CD4-positive, alpha-beta T cell (primary cell): Measurements from ENCODE around the gene NEURL3. TPM values are rescaled to one million over a fixed set of nuclear protein-coding genes. Genes with fewer than 3 reads are reported as not detected.

ENCODE experiments used
- ATAC-seq: fragments of 200-7000 bp; cut with Tn5 transposase; one replicate; pipeline ENCODE4 v1.10.0; 2022; ENCODE audit warnings: mild to moderate bottlenecking; ENCODE audit not compliant: poor library complexity
- CTCF ChIA-PET: fragments of 350-600 bp; sonication (Branson Sonifier 250); formaldehyde crosslinking; loops from one replicate; lab custom pipeline; 2021; ENCODE audit warnings: antibody characterized with exemption, inconsistent platforms; lab: Charles Lee
- POLR2A ChIA-PET: fragments of 350-600 bp; sonication (Branson Sonifier 250); formaldehyde crosslinking; loops from one replicate; lab custom pipeline; 2021; ENCODE audit warnings: antibody characterized with exemption, inconsistent platforms; lab: Charles Lee
- DNase-seq, 14 experiments: peaks; one replicate each; pipeline ENCODE4 v3.0.0-alpha.2; 2013 to 2020; ENCODE audit warnings: mixed read lengths in 2 of 14
- H3K27ac ChIP-seq, 2 donors: one replicate each; pipeline versions ENCODE4 v1.5.1 to v1.7.0; 2013; ENCODE audit warnings: low read length in 2 of 2, low read depth in 1 of 2, mild to moderate bottlenecking in 1 of 2
- H3K27me3 ChIP-seq, 2 experiments: 1 replicate in 1 of 2; 2 replicates in 1 of 2; pipeline versions ENCODE4 v1.6.1 to v1.7.0; 2013; ENCODE audit warnings: low read length in 2 of 2, control low read depth in 1 of 2, mild to moderate bottlenecking in 1 of 2, moderate library complexity in 1 of 2; ENCODE audit not compliant: insufficient read depth in 2 of 2, control insufficient read depth in 1 of 2
- H3K36me3 ChIP-seq: one replicate; pipeline ENCODE4 v1.6.1; 2013; ENCODE audit warnings: low read length, control low read depth; ENCODE audit not compliant: insufficient read depth
- H3K4me1 ChIP-seq: one replicate; pipeline ENCODE4 v1.6.1; 2013; ENCODE audit warnings: low read length, control low read depth; ENCODE audit not compliant: insufficient read depth
- H3K4me3 ChIP-seq: one replicate; pipeline ENCODE4 v1.5.1; 2013; ENCODE audit warnings: mild to moderate bottlenecking, low read length, moderate library complexity
- H3K9me3 ChIP-seq, 2 experiments: 1 replicate in 1 of 2; 2 replicates in 1 of 2; pipeline versions ENCODE4 v1.6.1 to v1.7.0; 2013; ENCODE audit warnings: low read length in 2 of 2, mild to moderate bottlenecking in 2 of 2, control low read depth in 1 of 2, moderate library complexity in 1 of 2; ENCODE audit not compliant: control insufficient read depth in 1 of 2, insufficient read depth in 1 of 2
- H3K27ac Mint-ChIP-seq: one replicate; pipeline ENCODE4 v1.8.0; 2020; ENCODE audit warnings: mixed read lengths
- H3K27me3 Mint-ChIP-seq: one replicate; pipeline ENCODE4 v1.8.0; 2021; ENCODE audit warnings: mixed read lengths
- H3K36me3 Mint-ChIP-seq: one replicate; pipeline ENCODE4 v1.8.0; 2021; ENCODE audit warnings: low read depth, mixed read lengths
- H3K4me1 Mint-ChIP-seq: one replicate; pipeline ENCODE4 v1.8.0; 2021; ENCODE audit warnings: low read depth, mixed read lengths
- H3K4me3 Mint-ChIP-seq: one replicate; pipeline ENCODE4 v1.8.0; 2020; ENCODE audit warnings: mild to moderate bottlenecking, mixed read lengths
- H3K9me3 Mint-ChIP-seq: one replicate; pipeline ENCODE4 v1.8.0; 2020; ENCODE audit warnings: mixed read lengths
- intact Hi-C, 2 experiments: fragments of 100-400 bp; cut with DNase I in 1 of 2; cut with micrococcal nuclease in 1 of 2; formaldehyde crosslinking; loops; one replicate each; pipeline versions ENCODE4 v1.15.1 to v1.9.0; 2023 to 2025; cut with DNase I, micrococcal nuclease
- total RNA-seq, 174 experiments: library from RNA in 2 of 174; stranded (reverse) in 2 of 174; gene quantifications; one replicate each; pipeline ENCODE4 v1.2.3 and lab custom pipeline; 2021 to 2026
- TF ChIP-seq, protein P1 (sequence below): fragments of 200-600 bp; IDR thresholded peaks from one replicate; pipeline ENCODE4 v1.8.0; 2022; ENCODE audit warnings: antibody characterized with exemption, mild to moderate bottlenecking

Gene NEURL3
- total RNA-seq, 2 experiments from 2014 or later, result not detected

DNA sequence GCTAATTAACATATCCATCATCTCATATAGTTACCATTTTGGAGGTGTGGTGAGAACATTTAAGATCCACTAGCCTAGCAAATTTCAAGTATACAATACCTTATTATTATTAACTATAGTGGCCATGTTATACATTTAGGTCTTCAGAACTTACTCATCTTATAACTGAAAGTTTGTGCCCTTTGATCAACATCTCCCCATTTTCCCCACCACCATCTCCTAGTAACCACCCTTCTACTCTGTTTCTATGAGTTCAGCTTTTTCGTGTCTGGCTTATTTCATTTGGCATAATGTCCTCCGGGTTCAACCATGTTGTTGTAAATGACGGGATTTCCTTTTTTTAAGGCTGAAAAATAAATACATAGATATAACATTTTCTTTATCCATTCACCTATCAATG is 15.9 kb downstream of the NEURL3 start:
- ATAC-seq (no peak), DNase-seq (no peak)
- Mint-ChIP-seq H3K27me3 (no peaks in the 10 kb centered on the region), H3K4me1 (peaks cover 23% of the 10 kb centered on the region), H3K9me3 (peaks cover 3% of the 10 kb centered on the region), H3K4me3 (no peak overlapping the region), H3K27ac (no peak overlapping the region), H3K36me3 (peaks cover 1% of the 10 kb centered on the region)
- H3K4me3 ChIP-seq, result no peak overlapping the region
- ChIA-PET CTCF (no interaction called here), POLR2A (no interaction called here)
- H3K36me3 ChIP-seq, result no peaks in the 10 kb centered on the region
- intact Hi-C loops, result loop anchor here in 1 of 2 experiments (5.0 kb wide), 2 partner anchors 48 to 82 kb away; partner anchors contain the start of gene ARID5A
- peaks cover 0 to 4% of the 10 kb centered on the region in 2 experiments for H3K9me3 ChIP-seq
- TF ChIP-seq, protein P1, sequence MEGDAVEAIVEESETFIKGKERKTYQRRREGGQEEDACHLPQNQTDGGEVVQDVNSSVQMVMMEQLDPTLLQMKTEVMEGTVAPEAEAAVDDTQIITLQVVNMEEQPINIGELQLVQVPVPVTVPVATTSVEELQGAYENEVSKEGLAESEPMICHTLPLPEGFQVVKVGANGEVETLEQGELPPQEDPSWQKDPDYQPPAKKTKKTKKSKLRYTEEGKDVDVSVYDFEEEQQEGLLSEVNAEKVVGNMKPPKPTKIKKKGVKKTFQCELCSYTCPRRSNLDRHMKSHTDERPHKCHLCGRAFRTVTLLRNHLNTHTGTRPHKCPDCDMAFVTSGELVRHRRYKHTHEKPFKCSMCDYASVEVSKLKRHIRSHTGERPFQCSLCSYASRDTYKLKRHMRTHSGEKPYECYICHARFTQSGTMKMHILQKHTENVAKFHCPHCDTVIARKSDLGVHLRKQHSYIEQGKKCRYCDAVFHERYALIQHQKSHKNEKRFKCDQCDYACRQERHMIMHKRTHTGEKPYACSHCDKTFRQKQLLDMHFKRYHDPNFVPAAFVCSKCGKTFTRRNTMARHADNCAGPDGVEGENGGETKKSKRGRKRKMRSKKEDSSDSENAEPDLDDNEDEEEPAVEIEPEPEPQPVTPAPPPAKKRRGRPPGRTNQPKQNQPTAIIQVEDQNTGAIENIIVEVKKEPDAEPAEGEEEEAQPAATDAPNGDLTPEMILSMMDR, result no peak
- H3K27ac ChIP-seq, result no peak overlapping the region
- H3K27me3 ChIP-seq, result no peaks in the 10 kb centered on the region
- peaks cover 14% of the 10 kb centered on the region for H3K4me1 ChIP-seq

DNA sequence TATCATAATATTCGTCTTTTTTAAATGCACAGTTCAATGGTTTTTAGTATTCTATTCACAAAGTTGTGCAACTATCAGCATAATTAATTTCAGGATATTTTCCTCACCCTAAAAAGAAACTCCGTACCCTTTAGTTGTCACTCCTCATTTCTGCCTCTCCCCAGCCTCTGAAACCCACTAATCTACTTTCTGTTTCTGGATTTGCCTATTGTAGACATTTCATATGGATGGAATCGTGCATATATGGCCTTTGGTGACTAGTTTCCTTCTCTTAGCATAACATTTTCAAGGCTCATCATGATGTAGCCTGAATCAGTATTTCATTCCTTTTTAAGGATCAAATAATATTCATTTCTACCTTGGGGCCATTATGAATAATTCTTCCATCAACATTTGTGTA is 18.5 kb downstream of the NEURL3 start:
- peak overlapping the region; percentile 91 for H3K27ac Mint-ChIP-seq
- Histone ChIP-seq H3K27me3 (no peaks in the 10 kb centered on the region), H3K4me1 (peaks cover 14% of the 10 kb centered on the region), H3K9me3 (no peaks in the 10 kb centered on the region), H3K4me3 (peak overlapping the region; percentile 52), H3K36me3 (no peaks in the 10 kb centered on the region), H3K27ac (peak overlapping the region in 1 of 2 donors; percentile 58)
- no peaks in the 10 kb centered on the region for H3K27me3 Mint-ChIP-seq
- intact Hi-C loops, result loop anchor here in 1 of 2 experiments (5.0 kb wide), 2 partner anchors 51 to 79 kb away; partner anchors contain the start of gene ARID5A
- peaks cover 23% of the 10 kb centered on the region for H3K4me1 Mint-ChIP-seq
- ChIA-PET CTCF (interaction anchor here (1.0 kb wide), 1 partner anchor 79 kb away, joined by 4 read pairs; no protein-coding TSS in a partner anchor), POLR2A (interaction anchor here (1.1 to 1.4 kb wide), 2 partner anchors 50 to 52 kb away, joined by 5 to 7 read pairs; partner anchors contain the start of gene ARID5A)
- ATAC-seq, result no peak
- peak in 1 of 14 experiments; percentile 21 for DNase-seq
- TF ChIP-seq, protein P1, result no peak
- no peaks in the 10 kb centered on the region for H3K9me3 Mint-ChIP-seq
- H3K36me3 Mint-ChIP-seq, result no peaks in the 10 kb centered on the region
- H3K4me3 Mint-ChIP-seq, result peak overlapping the region; percentile 88

DNA sequence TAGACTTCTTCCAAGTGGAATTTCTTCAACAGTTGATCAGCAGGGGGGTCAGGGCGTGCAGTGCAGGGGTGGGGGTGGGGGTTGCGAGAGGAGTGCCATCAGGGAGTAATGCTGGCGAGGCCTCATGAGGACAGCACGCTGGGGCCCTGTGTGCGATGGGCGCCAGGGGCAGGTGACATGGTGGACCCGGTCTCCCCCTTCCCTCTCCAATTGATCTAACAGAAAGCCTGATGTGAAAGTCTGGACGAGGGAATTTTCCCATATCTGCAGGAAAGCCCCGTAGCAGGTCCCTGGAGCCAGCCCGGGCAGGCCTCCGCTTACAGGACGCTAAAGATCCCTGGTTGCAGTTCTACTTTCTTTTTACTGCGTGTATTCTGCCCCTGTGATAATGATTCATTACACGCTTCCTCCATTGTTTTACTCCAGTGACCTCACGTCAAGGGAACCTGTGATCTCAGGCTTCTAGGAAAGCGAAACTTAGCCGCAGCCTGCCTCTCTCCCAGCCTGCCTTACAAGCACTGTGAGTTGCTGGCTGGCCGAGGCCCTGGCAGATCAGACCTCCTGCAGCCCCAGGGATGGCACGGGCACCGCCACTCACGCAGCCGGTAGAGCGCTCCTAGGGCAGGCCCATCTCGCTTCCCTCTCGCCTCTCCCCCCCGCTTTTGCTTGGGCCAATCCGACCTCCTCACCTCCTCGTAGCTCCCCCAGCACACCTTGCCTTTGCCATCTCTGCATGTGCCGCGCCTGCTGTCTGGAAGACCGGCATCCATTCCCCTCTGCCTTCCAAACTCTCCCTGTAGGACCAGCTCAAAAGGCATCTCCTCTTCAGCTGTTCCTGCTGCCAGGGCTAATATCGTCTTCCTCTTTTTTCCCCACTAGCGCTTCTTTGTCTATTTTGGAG is 19.2 kb downstream of the NEURL3 start:
- ChIA-PET POLR2A (interaction anchor here (0.6 to 1.4 kb wide), 4 partner anchors 51 to 68 kb away, joined by 3 to 7 read pairs (median 4); partner anchors contain the start of gene ARID5A), CTCF (interaction anchor here (1.0 kb wide), 1 partner anchor 78 kb away, joined by 4 read pairs; no protein-coding TSS in a partner anchor)
- Histone ChIP-seq H3K27me3 (no peaks in the 10 kb centered on the region), H3K36me3 (no peaks in the 10 kb centered on the region), H3K27ac (peak overlapping the region; percentile 58), H3K4me1 (peaks cover 14% of the 10 kb centered on the region), H3K4me3 (peak overlapping the region; percentile 52), H3K9me3 (no peaks in the 10 kb centered on the region)
- Mint-ChIP-seq H3K27me3 (no peaks in the 10 kb centered on the region), H3K4me3 (peak overlapping the region; percentile 88), H3K27ac (peak overlapping the region; percentile 91), H3K4me1 (peaks cover 23% of the 10 kb centered on the region), H3K9me3 (no peaks in the 10 kb centered on the region), H3K36me3 (no peaks in the 10 kb centered on the region)
- TF ChIP-seq, protein P1, result no peak
- peak; percentile 95 for ATAC-seq
- DNase-seq, result peak; percentile 57 to 91 (median 77)
- intact Hi-C loops, result loop anchor here in 1 of 2 experiments (5.0 kb wide), 2 partner anchors 51 to 79 kb away; partner anchors contain the start of gene ARID5A
